Measurements from ENCODE around the gene ADGRD1.

- TF ChIP-seq, protein P1, sequence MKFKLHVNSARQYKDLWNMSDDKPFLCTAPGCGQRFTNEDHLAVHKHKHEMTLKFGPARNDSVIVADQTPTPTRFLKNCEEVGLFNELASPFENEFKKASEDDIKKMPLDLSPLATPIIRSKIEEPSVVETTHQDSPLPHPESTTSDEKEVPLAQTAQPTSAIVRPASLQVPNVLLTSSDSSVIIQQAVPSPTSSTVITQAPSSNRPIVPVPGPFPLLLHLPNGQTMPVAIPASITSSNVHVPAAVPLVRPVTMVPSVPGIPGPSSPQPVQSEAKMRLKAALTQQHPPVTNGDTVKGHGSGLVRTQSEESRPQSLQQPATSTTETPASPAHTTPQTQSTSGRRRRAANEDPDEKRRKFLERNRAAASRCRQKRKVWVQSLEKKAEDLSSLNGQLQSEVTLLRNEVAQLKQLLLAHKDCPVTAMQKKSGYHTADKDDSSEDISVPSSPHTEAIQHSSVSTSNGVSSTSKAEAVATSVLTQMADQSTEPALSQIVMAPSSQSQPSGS (CRISPR knock-in tag; IDR thresholded peaks at IDR 0.05; ENCODE audit: borderline replicate concordance, low read depth), result no peak
- TF ChIP-seq USF2 (CRISPR knock-in tag; IDR thresholded peaks at IDR 0.05) (no peak), FOXK1 (CRISPR knock-in tag; IDR thresholded peaks at IDR 0.05) (no peak)
- TF ChIP-seq, protein P2, sequence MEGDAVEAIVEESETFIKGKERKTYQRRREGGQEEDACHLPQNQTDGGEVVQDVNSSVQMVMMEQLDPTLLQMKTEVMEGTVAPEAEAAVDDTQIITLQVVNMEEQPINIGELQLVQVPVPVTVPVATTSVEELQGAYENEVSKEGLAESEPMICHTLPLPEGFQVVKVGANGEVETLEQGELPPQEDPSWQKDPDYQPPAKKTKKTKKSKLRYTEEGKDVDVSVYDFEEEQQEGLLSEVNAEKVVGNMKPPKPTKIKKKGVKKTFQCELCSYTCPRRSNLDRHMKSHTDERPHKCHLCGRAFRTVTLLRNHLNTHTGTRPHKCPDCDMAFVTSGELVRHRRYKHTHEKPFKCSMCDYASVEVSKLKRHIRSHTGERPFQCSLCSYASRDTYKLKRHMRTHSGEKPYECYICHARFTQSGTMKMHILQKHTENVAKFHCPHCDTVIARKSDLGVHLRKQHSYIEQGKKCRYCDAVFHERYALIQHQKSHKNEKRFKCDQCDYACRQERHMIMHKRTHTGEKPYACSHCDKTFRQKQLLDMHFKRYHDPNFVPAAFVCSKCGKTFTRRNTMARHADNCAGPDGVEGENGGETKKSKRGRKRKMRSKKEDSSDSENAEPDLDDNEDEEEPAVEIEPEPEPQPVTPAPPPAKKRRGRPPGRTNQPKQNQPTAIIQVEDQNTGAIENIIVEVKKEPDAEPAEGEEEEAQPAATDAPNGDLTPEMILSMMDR (IDR thresholded peaks at IDR 0.05), result no peak
Measured at GRCh38 chr12:131008913-131009270, 55.2 kb downstream of the ADGRD1 start.

Data from WTC11 (cell line).